Esophagus (tissue), 2 donors: ENCODE measurements around the gene DEPDC5. TPM values are rescaled to one million over a fixed set of nuclear protein-coding genes. Genes with fewer than 3 reads are reported as not detected.

Experiments used
- H3K27ac ChIP-seq, 2 donors: one replicate each; pipeline ENCODE4 v1.5.1; 2013; ENCODE audit warnings: low read depth in 2 of 2, mild to moderate bottlenecking in 2 of 2, inconsistent platforms in 1 of 2, low read length in 1 of 2, moderate library complexity in 1 of 2
- H3K27me3 ChIP-seq, 2 donors: one replicate each; pipeline ENCODE4 v1.6.1; 2013; ENCODE audit warnings: low read length in 2 of 2, control low read depth in 1 of 2, mild to moderate bottlenecking in 1 of 2; ENCODE audit not compliant: insufficient read depth in 2 of 2, control insufficient read depth in 1 of 2
- H3K36me3 ChIP-seq, 2 donors: one replicate each; pipeline ENCODE4 v1.6.1; 2013; ENCODE audit warnings: low read length in 1 of 2; ENCODE audit not compliant: control insufficient read depth in 2 of 2, insufficient read depth in 2 of 2
- H3K4me1 ChIP-seq, 2 donors: one replicate each; pipeline ENCODE4 v1.6.1; 2013; ENCODE audit warnings: low read length in 1 of 2; ENCODE audit not compliant: control insufficient read depth in 2 of 2, insufficient read depth in 2 of 2
- H3K4me3 ChIP-seq, 2 donors: one replicate each; pipeline ENCODE4 v1.5.1; 2013; ENCODE audit warnings: low read length in 2 of 2, mild to moderate bottlenecking in 2 of 2, low read depth in 1 of 2, moderate library complexity in 1 of 2
- H3K9me3 ChIP-seq, 2 donors: one replicate each; pipeline ENCODE4 v1.6.1; 2013; ENCODE audit warnings: mild to moderate bottlenecking in 2 of 2, low read depth in 1 of 2, low read length in 1 of 2, moderate library complexity in 1 of 2; ENCODE audit not compliant: control insufficient read depth in 2 of 2, insufficient read depth in 1 of 2
- WGBS, 2 donors: extraction: QIAGEN DNeasy Blood & Tissue Kit; methylation state at CpG; one replicate each; pipeline ENCODE4 v1.1.7; 2013; 5-methylcytosine and 5-hydroxymethylcytosine counted together
- polyA plus RNA-seq, 2 donors: library from polyadenylated mRNA; stranded (reverse); fragments of 200-250 nt; gene quantifications; one replicate each; pipeline ENCODE4 v1.2.3, GENCODE V29; 2013
- donor health status: healthy with polysubstance abuse.
- donor health status: Bipolar disorder and iron deficiency.

The DEPDC5 gene
- polyA plus RNA-seq, 2 donors, result 6.5 to 10.8 TPM

DNA sequence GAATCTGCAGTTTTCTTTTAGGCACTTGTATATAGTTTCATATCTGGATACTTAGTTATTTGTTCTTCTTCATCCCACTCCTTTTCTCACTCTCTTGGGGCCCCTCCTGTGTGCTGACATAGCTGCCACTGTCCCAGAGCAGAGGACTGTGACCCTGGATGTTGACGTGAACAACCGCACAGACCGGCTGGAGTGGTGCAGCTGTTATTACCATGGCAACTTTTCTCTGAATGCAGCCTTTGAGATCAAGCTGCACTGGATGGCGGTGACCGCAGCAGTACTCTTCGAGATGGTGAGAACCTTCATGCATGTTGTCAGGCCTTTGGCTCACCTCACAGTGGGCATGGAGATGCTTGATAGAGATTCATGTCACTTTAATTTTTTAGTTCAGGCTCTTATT is 139.6 kb downstream of the DEPDC5 start:
- Histone ChIP-seq H3K27ac (no peak overlapping the region), H3K4me1 (no peaks in the 10 kb centered on the region), H3K27me3 (no peaks in the 10 kb centered on the region), H3K4me3 (no peak overlapping the region), H3K36me3 (peaks cover 0 to 5% of the 10 kb centered on the region in 2 donors), H3K9me3 (no peaks in the 10 kb centered on the region)
- WGBS, 2 donors, result 75 to 84% methylated on average over 6 of the region's 6 CpGs

DNA sequence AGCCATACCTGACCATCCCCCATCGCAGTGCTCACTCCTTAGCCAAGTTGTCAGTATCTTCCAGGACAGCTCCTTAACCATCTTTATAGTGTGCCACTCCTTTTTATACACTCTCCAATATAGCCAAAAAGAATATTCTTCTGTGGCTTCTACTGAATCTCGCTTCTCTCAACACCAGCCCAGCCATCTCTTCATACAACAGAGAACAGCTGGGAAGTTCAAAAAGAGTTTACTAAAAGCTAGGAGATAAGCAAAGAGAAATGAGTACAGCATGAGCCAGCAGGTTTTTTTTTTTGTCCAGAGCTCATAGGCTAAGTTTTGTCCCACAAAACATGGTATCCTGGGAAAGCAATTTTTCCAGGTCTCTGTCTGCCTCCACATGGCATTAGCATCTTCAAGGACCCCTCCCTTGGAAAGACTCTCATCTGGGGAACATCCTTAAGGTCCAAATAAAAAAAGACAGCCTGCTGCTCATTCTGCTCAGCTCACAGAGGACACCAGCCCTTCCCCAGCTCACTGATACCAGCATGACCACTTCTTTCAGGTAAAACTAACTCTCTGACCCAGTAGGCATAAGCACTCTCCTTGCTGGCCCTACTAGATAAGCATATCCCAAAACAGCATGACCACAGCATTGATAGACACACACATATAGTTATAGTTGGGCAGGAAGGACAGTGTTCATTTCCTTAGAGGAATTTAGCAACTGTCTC is 141.7 kb downstream of the DEPDC5 start:
- H3K4me3 ChIP-seq, result no peak overlapping the region
- no peak overlapping the region for H3K27ac ChIP-seq
- no peaks in the 10 kb centered on the region for H3K9me3 ChIP-seq
- H3K27me3 ChIP-seq, result no peaks in the 10 kb centered on the region
- WGBS, 2 donors, result 90 to 97% methylated on average over 2 of the region's 2 CpGs
- H3K4me1 ChIP-seq, result no peaks in the 10 kb centered on the region
- peaks cover 0 to 5% of the 10 kb centered on the region in 2 donors for H3K36me3 ChIP-seq

GRCh38 chr22:31896472-31896871 is 142.7 kb downstream of the DEPDC5 start:
- H3K36me3 ChIP-seq, result peaks cover 0 to 5% of the 10 kb centered on the region in 2 donors
- 93% methylated on average over 1 of the region's 1 CpG for WGBS, 2 donors
- H3K4me3 ChIP-seq, result no peak overlapping the region
- no peaks in the 10 kb centered on the region for H3K9me3 ChIP-seq
- no peaks in the 10 kb centered on the region for H3K4me1 ChIP-seq
- no peaks in the 10 kb centered on the region for H3K27me3 ChIP-seq
- H3K27ac ChIP-seq, result no peak overlapping the region

- no peak overlapping the region for H3K27ac ChIP-seq
- no peak overlapping the region for H3K4me3 ChIP-seq
- H3K27me3 ChIP-seq, result no peaks in the 10 kb centered on the region
- WGBS, 2 donors, result 73 to 78% methylated on average over 16 of the region's 16 CpGs
- H3K36me3 ChIP-seq, result peaks cover 0 to 9% of the 10 kb centered on the region in 2 donors
- H3K4me1 ChIP-seq, result no peaks in the 10 kb centered on the region
- no peaks in the 10 kb centered on the region for H3K9me3 ChIP-seq
Observed at GRCh38 chr22:31897842-31898805, 144.3 kb downstream of the DEPDC5 start.

- Histone ChIP-seq H3K4me3 (no peak overlapping the region), H3K4me1 (no peaks in the 10 kb centered on the region), H3K27me3 (no peaks in the 10 kb centered on the region), H3K9me3 (no peaks in the 10 kb centered on the region), H3K36me3 (peaks cover 0 to 6% of the 10 kb centered on the region in 2 donors), H3K27ac (no peak overlapping the region)
- WGBS, 2 donors, result 91 to 93% methylated on average over 2 of the region's 2 CpGs
Observed at GRCh38 chr22:31898926-31899325, 145.1 kb downstream of the DEPDC5 start.

DNA sequence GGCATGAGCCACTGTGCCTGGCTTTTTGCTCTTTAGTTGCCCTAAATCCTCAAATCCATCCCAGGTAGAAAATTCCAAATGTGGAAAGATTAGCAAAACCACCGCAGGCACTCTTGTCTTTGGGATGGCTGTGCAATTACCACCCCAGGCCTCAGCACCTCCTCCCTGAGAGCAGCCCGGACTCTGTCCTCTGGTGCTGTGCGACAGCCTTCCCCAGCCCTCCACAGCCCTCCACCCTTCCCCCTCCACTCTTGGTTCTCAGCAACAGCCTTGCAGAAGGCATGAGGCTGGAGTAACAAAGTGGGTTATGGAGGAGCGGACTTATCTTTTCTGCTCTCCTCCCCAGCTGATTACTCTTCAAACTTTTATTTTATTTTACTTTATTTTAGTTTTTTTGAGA is 145.8 kb downstream of the DEPDC5 start:
- WGBS, 2 donors, result 90 to 93% methylated on average over 4 of the region's 4 CpGs
- no peaks in the 10 kb centered on the region for H3K4me1 ChIP-seq

GRCh38 chr22:31901388-31902137 is 147.7 kb downstream of the DEPDC5 start:
- no peaks in the 10 kb centered on the region for H3K27me3 ChIP-seq
- no peak overlapping the region for H3K27ac ChIP-seq
- 83 to 90% methylated on average over 6 of the region's 6 CpGs for WGBS, 2 donors
- no peaks in the 10 kb centered on the region for H3K4me1 ChIP-seq
- H3K9me3 ChIP-seq, result no peaks in the 10 kb centered on the region
- peaks cover 12 to 15% of the 10 kb centered on the region in 2 donors for H3K36me3 ChIP-seq
- no peak overlapping the region for H3K4me3 ChIP-seq

More for the DNA sequence above, 145.8 kb downstream of the DEPDC5 start:
- Histone ChIP-seq H3K9me3 (no peaks in the 10 kb centered on the region), H3K27ac (no peak overlapping the region), H3K27me3 (no peaks in the 10 kb centered on the region), H3K4me3 (no peak overlapping the region), H3K36me3 (peaks cover 0 to 6% of the 10 kb centered on the region in 2 donors)

DNA sequence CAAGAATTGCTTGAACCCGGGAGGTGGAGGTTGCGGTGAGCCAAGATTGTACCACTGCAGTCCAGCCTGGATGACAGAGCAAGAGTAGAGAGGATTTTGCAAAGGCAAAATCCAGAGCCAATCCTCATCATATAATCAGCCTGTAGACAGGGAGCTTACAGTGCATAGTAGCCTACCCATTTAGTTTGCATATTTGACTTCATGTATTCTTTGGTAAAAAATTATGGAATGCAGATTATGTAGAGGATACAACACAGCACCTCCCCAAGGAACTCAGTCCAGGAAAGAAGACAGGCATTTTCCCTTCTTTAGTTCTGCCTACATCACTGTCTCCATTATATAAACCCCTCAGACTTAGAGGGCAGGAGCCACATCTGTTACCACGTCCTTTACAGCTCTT is 150.8 kb downstream of the DEPDC5 start:
- Histone ChIP-seq H3K27me3 (no peaks in the 10 kb centered on the region), H3K9me3 (no peaks in the 10 kb centered on the region), H3K36me3 (peaks cover 16 to 20% of the 10 kb centered on the region in 2 donors), H3K4me3 (no peak overlapping the region), H3K4me1 (no peaks in the 10 kb centered on the region), H3K27ac (no peak overlapping the region)
- WGBS, 2 donors, result 97 to 99% methylated on average over 3 of the region's 3 CpGs

DNA sequence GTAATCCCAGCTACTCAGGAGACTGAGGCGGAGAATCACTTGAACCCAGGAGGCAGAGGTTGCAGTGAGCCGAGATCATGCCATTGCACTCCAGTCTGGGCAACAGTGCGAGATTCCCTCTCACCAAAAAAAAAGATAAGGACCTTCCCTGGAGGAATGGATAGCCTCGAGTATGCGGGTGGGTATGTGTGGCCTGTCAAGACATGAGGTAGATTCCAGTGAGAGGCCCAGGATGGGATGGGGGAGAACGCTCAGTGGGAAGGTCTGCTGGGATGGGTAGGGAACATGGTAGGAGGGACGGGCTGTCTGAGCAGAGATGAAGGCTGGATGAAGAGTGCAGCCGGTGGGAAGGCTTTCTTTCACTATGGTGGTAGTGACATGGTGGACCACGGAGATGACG is 151.5 kb downstream of the DEPDC5 start:
- Histone ChIP-seq H3K27me3 (no peaks in the 10 kb centered on the region), H3K9me3 (no peaks in the 10 kb centered on the region), H3K27ac (no peak overlapping the region), H3K36me3 (peaks cover 16 to 21% of the 10 kb centered on the region in 2 donors), H3K4me1 (no peaks in the 10 kb centered on the region), H3K4me3 (no peak overlapping the region)
- 94% methylated on average over 10 of the region's 10 CpGs for WGBS, 2 donors
